ENCODE results near the gene COPS8. TPM values are rescaled to one million over a fixed set of nuclear protein-coding genes. Genes with fewer than 3 reads are reported as not detected.

Gene COPS8
- total and polyA plus RNA-seq, 2 donors (not counting 1 experiment from before 2014, with no cell fraction given) = 82.1 to 97.3 TPM

DNA sequence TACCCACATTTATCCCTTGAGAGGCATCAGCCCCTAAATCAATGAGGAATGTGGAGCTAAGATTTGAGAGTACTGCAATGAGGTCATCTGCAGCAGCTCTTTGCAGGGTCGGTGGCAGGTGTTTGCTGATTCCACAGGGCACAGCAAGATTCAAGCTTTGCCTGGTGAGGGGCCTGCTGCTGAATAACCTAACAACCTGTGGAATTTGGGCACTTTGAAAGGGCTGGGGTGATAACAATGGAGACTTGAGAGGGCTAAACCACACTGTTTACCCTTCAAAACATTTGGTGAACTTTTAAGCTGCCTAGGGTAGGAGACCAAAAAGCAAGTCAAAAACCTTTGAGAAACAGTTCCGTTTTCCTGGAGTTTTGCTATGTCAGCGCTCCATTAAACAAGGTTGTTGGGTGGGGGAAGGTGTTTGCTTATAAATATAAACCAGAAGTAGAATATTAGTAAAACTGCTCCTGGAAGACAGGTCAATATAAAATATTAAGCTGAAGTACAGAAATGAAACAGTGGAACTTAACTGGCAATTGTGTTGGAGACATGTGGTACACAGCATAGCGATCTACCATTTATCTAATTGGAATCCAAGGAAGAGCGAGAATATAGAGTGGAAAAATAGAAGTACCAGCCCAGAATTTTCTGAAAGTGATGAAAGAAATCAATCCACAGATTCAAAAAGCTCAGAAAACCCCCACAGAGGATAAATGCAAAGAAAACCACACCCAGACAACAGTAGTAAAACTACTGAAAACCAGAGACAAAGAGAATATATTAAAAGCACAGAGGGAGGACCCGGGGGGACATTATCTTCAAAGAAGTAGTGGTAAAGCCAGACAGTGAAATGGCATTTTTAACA lies 15.7 kb downstream of the COPS8 start:
- Histone ChIP-seq H3K36me3 (ENCODE audit: control insufficient read depth, insufficient read depth, low read length) (peaks cover 6% of the 10 kb centered on the region), H3K4me3 (replicated peaks in 1 of 4; ENCODE audit: control extremely low read depth in 1 of 4, insufficient read depth in 1 of 4, low read depth in 3 of 4, low read length in 4 of 4) (no peak overlapping the region), H2AFZ (ENCODE audit: low read length) (no peak overlapping the region), H3K27ac (ENCODE audit: insufficient read depth, low read length) (no peak overlapping the region), H3K4me1 (ENCODE audit: control insufficient read depth, extremely low read depth, insufficient read depth, low read length) (peaks cover 6% of the 10 kb centered on the region), H3K27me3 (ENCODE audit: control insufficient read depth, insufficient read depth, low read length) (no peaks in the 10 kb centered on the region), H3K79me2 (ENCODE audit: control insufficient read depth, insufficient read depth, low read length) (no peaks in the 10 kb centered on the region), H3K9ac (ENCODE audit: insufficient read depth, low read length) (no peak overlapping the region), H3K4me2 (ENCODE audit: extremely low read depth, insufficient read depth, low read length) (no peak overlapping the region), H3K9me3 (ENCODE audit: control insufficient read depth, insufficient read depth, low read depth, low read length) (no peaks in the 10 kb centered on the region), H4K20me1 (ENCODE audit: control insufficient read depth, extremely low read depth, insufficient read depth, low read length) (no peaks in the 10 kb centered on the region)
- no peak for DNase-seq (ENCODE audit: low read depth in 2 of 2)
- TF ChIP-seq, protein P1, sequence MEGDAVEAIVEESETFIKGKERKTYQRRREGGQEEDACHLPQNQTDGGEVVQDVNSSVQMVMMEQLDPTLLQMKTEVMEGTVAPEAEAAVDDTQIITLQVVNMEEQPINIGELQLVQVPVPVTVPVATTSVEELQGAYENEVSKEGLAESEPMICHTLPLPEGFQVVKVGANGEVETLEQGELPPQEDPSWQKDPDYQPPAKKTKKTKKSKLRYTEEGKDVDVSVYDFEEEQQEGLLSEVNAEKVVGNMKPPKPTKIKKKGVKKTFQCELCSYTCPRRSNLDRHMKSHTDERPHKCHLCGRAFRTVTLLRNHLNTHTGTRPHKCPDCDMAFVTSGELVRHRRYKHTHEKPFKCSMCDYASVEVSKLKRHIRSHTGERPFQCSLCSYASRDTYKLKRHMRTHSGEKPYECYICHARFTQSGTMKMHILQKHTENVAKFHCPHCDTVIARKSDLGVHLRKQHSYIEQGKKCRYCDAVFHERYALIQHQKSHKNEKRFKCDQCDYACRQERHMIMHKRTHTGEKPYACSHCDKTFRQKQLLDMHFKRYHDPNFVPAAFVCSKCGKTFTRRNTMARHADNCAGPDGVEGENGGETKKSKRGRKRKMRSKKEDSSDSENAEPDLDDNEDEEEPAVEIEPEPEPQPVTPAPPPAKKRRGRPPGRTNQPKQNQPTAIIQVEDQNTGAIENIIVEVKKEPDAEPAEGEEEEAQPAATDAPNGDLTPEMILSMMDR (conservative IDR thresholded peaks at IDR 0.05 in 1 of 2, IDR thresholded peaks at IDR 0.05 in 1 of 2; ENCODE audit: low read depth in 1 of 2, low read length in 2 of 2) = no peak
- no peak for TF ChIP-seq EZH2 (IDR thresholded peaks at IDR 0.05; ENCODE audit: low read length, missing control alignments)

DNA sequence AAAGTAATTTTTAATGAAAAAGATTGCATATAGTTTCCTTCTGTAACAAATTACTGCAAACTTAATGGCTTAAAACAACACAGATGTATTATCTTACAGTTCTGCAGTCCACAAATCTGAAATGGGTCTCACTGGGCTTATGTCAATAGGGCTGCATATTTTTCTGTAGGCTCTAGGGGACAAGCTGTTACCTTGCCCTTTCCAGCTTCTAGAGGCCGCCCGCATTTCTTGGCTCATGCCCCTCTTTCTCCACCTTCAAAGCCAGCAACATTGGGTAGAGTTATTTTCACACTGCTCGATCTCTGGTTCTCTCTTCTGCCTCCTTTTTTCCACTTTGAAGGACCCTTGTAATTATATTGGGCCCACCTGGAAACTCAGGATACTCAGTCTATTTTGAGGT lies 16.7 kb downstream of the COPS8 start:
- no peaks in the 10 kb centered on the region for H3K9me3 ChIP-seq (ENCODE audit: control insufficient read depth, insufficient read depth, low read depth, low read length)
- H3K9ac ChIP-seq (ENCODE audit: insufficient read depth, low read length) = no peak overlapping the region
- H3K36me3 ChIP-seq (ENCODE audit: control insufficient read depth, insufficient read depth, low read length) = peaks cover 6% of the 10 kb centered on the region
- DNase-seq (ENCODE audit: low read depth in 2 of 2) = no peak
- no peak overlapping the region for H3K27ac ChIP-seq (ENCODE audit: insufficient read depth, low read length)
- no peaks in the 10 kb centered on the region for H3K27me3 ChIP-seq (ENCODE audit: control insufficient read depth, insufficient read depth, low read length)
- H3K79me2 ChIP-seq (ENCODE audit: control insufficient read depth, insufficient read depth, low read length) = no peaks in the 10 kb centered on the region
- peaks cover 1% of the 10 kb centered on the region for H3K4me1 ChIP-seq (ENCODE audit: control insufficient read depth, extremely low read depth, insufficient read depth, low read length)
- H3K4me3 ChIP-seq (replicated peaks in 1 of 4; ENCODE audit: control extremely low read depth in 1 of 4, insufficient read depth in 1 of 4, low read depth in 3 of 4, low read length in 4 of 4) = no peak overlapping the region
- no peak overlapping the region for H3K4me2 ChIP-seq (ENCODE audit: extremely low read depth, insufficient read depth, low read length)
- TF ChIP-seq, protein P1 (conservative IDR thresholded peaks at IDR 0.05 in 1 of 2, IDR thresholded peaks at IDR 0.05 in 1 of 2; ENCODE audit: low read depth in 1 of 2, low read length in 2 of 2) = no peak
- no peak for TF ChIP-seq EZH2 (IDR thresholded peaks at IDR 0.05; ENCODE audit: low read length, missing control alignments)
- H4K20me1 ChIP-seq (ENCODE audit: control insufficient read depth, extremely low read depth, insufficient read depth, low read length) = no peaks in the 10 kb centered on the region
- H2AFZ ChIP-seq (ENCODE audit: low read length) = no peak overlapping the region

DNA sequence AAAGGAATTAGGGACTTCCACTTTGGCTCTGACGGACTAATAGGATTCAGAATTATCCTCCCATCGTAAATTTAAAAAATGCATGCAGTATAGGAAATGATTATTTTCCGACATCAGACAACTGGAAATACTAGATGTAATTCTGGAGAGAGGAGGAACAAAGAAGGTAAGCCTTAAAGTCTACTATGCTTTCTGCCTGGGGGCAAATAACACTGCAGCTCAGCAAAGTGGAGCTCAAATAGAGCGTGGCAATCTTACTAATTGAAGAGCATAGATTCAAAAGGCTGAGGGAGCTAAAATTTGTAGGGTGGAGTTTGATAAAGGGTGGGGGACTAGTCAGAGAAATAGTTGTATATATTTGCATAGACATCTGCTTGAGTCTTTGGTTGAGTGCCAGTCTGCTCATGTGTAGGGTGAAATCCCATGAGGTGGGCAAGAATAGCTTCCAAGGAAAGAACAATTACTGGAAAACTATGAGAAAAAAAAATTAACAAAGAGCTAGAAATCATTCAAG lies 23.8 kb downstream of the COPS8 start:
- no peak overlapping the region for H3K27ac ChIP-seq (ENCODE audit: insufficient read depth, low read length)
- DNase-seq (ENCODE audit: low read depth in 2 of 2) = no peak
- H3K27me3 ChIP-seq (ENCODE audit: control insufficient read depth, insufficient read depth, low read length) = no peaks in the 10 kb centered on the region
- no peak overlapping the region for H2AFZ ChIP-seq (ENCODE audit: low read length)
- H3K4me1 ChIP-seq (ENCODE audit: control insufficient read depth, extremely low read depth, insufficient read depth, low read length) = no peaks in the 10 kb centered on the region
- no peaks in the 10 kb centered on the region for H4K20me1 ChIP-seq (ENCODE audit: control insufficient read depth, extremely low read depth, insufficient read depth, low read length)
- no peaks in the 10 kb centered on the region for H3K79me2 ChIP-seq (ENCODE audit: control insufficient read depth, insufficient read depth, low read length)
- H3K9ac ChIP-seq (ENCODE audit: insufficient read depth, low read length) = no peak overlapping the region
- no peaks in the 10 kb centered on the region for H3K9me3 ChIP-seq (ENCODE audit: control insufficient read depth, insufficient read depth, low read depth, low read length)
- no peaks in the 10 kb centered on the region for H3K36me3 ChIP-seq (ENCODE audit: control insufficient read depth, insufficient read depth, low read length)
- no peak overlapping the region for H3K4me3 ChIP-seq (replicated peaks in 1 of 4; ENCODE audit: control extremely low read depth in 1 of 4, insufficient read depth in 1 of 4, low read depth in 3 of 4, low read length in 4 of 4)
- no peak overlapping the region for H3K4me2 ChIP-seq (ENCODE audit: extremely low read depth, insufficient read depth, low read length)
- TF ChIP-seq EZH2 (IDR thresholded peaks at IDR 0.05; ENCODE audit: low read length, missing control alignments) = no peak
